Measurements from ENCODE around the gene IRX4.
"Not testable (repeated sequence)": the region's sequence is repeated elsewhere in the genome, so short reads cannot be mapped to it uniquely, and the experiment has no call there.

IRX4 gene

GRCh38 chr5:1856596-1857255, 26.0 kb downstream of the IRX4 start:
- DNase-seq = no peak

- no peak for DNase-seq
Observed at GRCh38 chr5:1855596-1855995, 27.1 kb downstream of the IRX4 start.

GRCh38 chr5:1855075-1855474, 27.6 kb downstream of the IRX4 start:
- DNase-seq = no peak

- no peak for DNase-seq
Observed at GRCh38 chr5:1853531-1853930, 29.2 kb downstream of the IRX4 start.

GRCh38 chr5:1852324-1852947, 30.3 kb downstream of the IRX4 start:
- DNase-seq = no peak

- no peak for DNase-seq
Observed at GRCh38 chr5:1851290-1851934, 31.3 kb downstream of the IRX4 start.

- DNase-seq = no peak
Observed at GRCh38 chr5:1850324-1851154, 32.2 kb downstream of the IRX4 start.

GRCh38 chr5:1847611-1848010, 35.1 kb downstream of the IRX4 start:
- DNase-seq = no peak

GRCh38 chr5:1847056-1847455, 35.7 kb downstream of the IRX4 start:
- no peak for DNase-seq

- no peak for DNase-seq
Observed at GRCh38 chr5:1846583-1846982, 36.1 kb downstream of the IRX4 start.

GRCh38 chr5:1845696-1846095, 37.0 kb downstream of the IRX4 start:
- no peak for DNase-seq

- no peak for DNase-seq
Observed at GRCh38 chr5:1844708-1845436, 37.9 kb downstream of the IRX4 start.

GRCh38 chr5:1843761-1844160, 39.0 kb downstream of the IRX4 start:
- DNase-seq = not testable (repeated sequence)

GRCh38 chr5:1842004-1842819, 40.5 kb downstream of the IRX4 start:
- no peak for DNase-seq

GRCh38 chr5:1840741-1841521, 41.8 kb downstream of the IRX4 start:
- no peak for DNase-seq

GRCh38 chr5:1840071-1840547, 42.6 kb downstream of the IRX4 start:
- DNase-seq = no peak

- DNase-seq = no peak
Observed at GRCh38 chr5:1838013-1838412, 44.7 kb downstream of the IRX4 start.

GRCh38 chr5:1836891-1837880, 45.5 kb downstream of the IRX4 start:
- DNase-seq = no peak

GRCh38 chr5:1836176-1836890, 46.4 kb downstream of the IRX4 start:
- DNase-seq = no peak
